Activated CD4-positive, alpha-beta T cell treated with anti-CD3 and anti-CD28 coated beads, Interleukin-2, amount 10 ng/mL, durations not matched to agents 7 days and 5 days (primary cell): ENCODE measurements around the gene RHOV. TPM values are rescaled to one million over a fixed set of nuclear protein-coding genes. Genes with fewer than 3 reads are reported as not detected.

Experiments
- CTCF ChIA-PET: fragments of 350-600 bp; sonication (Branson Sonifier 250); formaldehyde crosslinking; loops from one replicate; lab custom pipeline; 2021; ENCODE audit warnings: antibody characterized with exemption; lab: Charles Lee
- POLR2A ChIA-PET: fragments of 350-600 bp; sonication (Branson Sonifier 250); formaldehyde crosslinking; loops from one replicate; lab custom pipeline; 2021; ENCODE audit warnings: antibody characterized with exemption; lab: Charles Lee
- DNase-seq: peaks from one replicate; pipeline ENCODE4 v3.0.0-alpha.2; 2020
- H3K27ac Mint-ChIP-seq: one replicate; pipeline ENCODE4 v1.8.0; 2021; ENCODE audit warnings: mild to moderate bottlenecking, moderate library complexity, mixed read lengths
- H3K27me3 Mint-ChIP-seq: one replicate; pipeline ENCODE4 v1.8.0; 2021; ENCODE audit warnings: mixed read lengths
- H3K36me3 Mint-ChIP-seq: one replicate; pipeline ENCODE4 v1.8.0; 2021; ENCODE audit warnings: low read depth, mixed read lengths
- H3K4me1 Mint-ChIP-seq: one replicate; pipeline ENCODE4 v1.8.0; 2021; ENCODE audit warnings: mixed read lengths
- H3K4me3 Mint-ChIP-seq: one replicate; pipeline ENCODE4 v1.8.0; 2021; ENCODE audit warnings: mild to moderate bottlenecking, moderate library complexity, mixed read lengths
- H3K9me3 Mint-ChIP-seq: one replicate; pipeline ENCODE4 v1.8.0; 2021; ENCODE audit warnings: mixed read lengths
- total RNA-seq, 2 experiments: library from RNA; stranded (reverse); gene quantifications; one replicate each; pipeline ENCODE4 v1.2.3, GENCODE V29; 2021

The RHOV gene
- total RNA-seq, 2 experiments from 2014 or later = not detected

DNA sequence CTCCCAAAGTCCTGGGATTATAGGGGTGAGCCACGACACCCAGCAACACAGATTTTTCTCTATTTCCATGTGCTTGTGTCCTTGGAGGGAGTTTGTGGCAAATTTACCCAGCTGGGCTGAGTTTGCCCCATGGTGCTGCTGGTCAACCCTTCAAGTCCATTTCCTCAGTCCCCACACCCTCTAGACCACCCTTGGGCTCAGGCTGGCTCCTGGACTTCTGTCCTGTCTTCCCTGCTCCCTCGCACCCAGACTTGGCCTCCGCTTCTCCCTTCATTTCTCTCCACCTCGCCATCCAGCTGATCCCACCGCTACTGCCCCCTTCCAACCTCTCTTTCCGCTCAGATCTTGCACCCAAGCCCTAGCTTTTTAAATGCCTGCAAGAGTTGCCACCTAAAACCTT, 7.3 kb upstream of the RHOV start:
- ChIA-PET CTCF (interaction anchor here (1.4 to 6.1 kb wide), 4 partner anchors 11 to 32 kb away, joined by 3 to 31 read pairs (median 9); partner anchors contain the start of gene VPS18), POLR2A (no interaction called here)
- Mint-ChIP-seq H3K27me3 (peaks cover 10% of the 10 kb centered on the region), H3K4me3 (no peak overlapping the region), H3K4me1 (peaks cover 32% of the 10 kb centered on the region), H3K9me3 (no peaks in the 10 kb centered on the region), H3K36me3 (no peaks in the 10 kb centered on the region), H3K27ac (no peak overlapping the region)
- DNase-seq = no peak

DNA sequence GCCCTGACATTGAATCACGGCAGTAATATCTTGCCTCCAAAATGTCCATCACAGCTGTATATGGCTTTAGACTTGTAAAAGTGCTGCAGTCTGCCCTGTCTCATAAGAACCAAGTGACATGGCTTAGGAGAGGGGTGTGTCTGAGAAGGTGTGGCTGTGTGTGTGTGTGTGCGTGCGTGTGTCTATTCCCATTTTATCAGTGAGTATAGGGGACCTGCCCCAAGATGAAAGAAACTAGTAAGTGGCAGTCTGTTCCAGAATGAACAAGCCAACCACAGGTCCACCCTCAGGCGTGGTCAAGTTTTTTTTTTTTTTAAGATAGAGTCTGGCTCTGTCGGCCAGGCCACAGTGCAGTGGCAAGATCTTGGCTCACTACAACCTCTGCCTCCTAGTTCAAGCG, 5.6 kb upstream of the RHOV start:
- H3K4me1 Mint-ChIP-seq = peaks cover 22% of the 10 kb centered on the region
- POLR2A ChIA-PET = no interaction called here
- peaks cover 11% of the 10 kb centered on the region for H3K27me3 Mint-ChIP-seq
- CTCF ChIA-PET = interaction anchor here (0.6 to 6.1 kb wide), 3 partner anchors 15 to 63 kb away, joined by 3 to 31 read pairs (median 4); partner anchors contain the start of gene VPS18
- H3K36me3 Mint-ChIP-seq = no peaks in the 10 kb centered on the region
- no peak overlapping the region for H3K4me3 Mint-ChIP-seq
- no peak for DNase-seq
- H3K27ac Mint-ChIP-seq = no peak overlapping the region
- no peaks in the 10 kb centered on the region for H3K9me3 Mint-ChIP-seq

DNA sequence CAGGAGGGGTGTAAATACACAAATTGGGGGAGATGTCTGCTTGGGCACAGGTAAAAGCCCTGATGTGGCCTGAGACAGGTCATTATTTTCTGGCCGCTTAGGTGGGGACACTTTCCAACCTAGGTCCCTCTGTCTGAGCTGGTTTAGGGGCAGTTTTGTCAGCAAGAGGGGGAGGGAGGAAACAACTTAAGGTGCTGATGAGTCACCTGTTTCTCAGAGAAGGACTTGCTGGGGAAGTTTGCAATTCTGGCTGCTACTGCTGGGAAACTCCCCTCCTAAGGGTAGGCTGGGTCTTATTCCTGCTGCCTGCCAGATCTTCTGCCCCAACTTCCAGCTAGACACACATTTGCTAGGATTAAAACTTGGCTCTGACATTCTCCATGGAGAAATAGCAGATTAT, 4.8 kb upstream of the RHOV start:
- CTCF ChIA-PET = interaction anchor here (0.7 to 6.1 kb wide), 5 partner anchors 9 to 64 kb away, joined by 3 to 31 read pairs (median 7); partner anchors contain the start of gene VPS18
- POLR2A ChIA-PET = no interaction called here
- peaks cover 13% of the 10 kb centered on the region for H3K27me3 Mint-ChIP-seq
- H3K36me3 Mint-ChIP-seq = no peaks in the 10 kb centered on the region
- no peak overlapping the region for H3K4me3 Mint-ChIP-seq
- peaks cover 19% of the 10 kb centered on the region for H3K4me1 Mint-ChIP-seq
- H3K9me3 Mint-ChIP-seq = no peaks in the 10 kb centered on the region
- no peak overlapping the region for H3K27ac Mint-ChIP-seq
- DNase-seq = no peak

DNA sequence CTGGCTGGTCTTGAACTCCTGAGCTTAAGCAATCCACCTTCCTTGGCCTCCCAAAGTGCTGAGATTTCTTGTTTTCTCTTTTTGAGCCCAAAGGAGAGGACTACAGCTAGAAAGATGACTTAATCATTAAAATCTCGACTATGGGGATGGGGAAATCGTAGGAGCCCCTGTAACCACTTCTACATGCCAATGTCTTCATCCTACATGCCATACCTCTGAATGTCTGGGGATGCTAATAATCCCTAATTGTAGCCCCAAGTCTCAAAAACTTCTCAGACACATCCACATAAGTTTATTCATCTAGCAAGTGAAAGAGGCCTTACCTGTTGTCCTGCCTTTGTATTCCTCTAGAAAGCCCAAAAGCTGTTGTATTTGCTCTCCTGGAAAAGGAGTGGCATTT, 3.7 kb upstream of the RHOV start:
- Mint-ChIP-seq H3K27me3 (peaks cover 18% of the 10 kb centered on the region), H3K36me3 (no peaks in the 10 kb centered on the region), H3K27ac (no peak overlapping the region), H3K4me3 (no peak overlapping the region), H3K4me1 (peaks cover 19% of the 10 kb centered on the region), H3K9me3 (no peaks in the 10 kb centered on the region)
- ChIA-PET POLR2A (no interaction called here), CTCF (interaction anchor here (1.9 to 6.1 kb wide), 4 partner anchors 8 to 26 kb away, joined by 5 to 31 read pairs (median 7); partner anchors contain the start of gene VPS18)
- DNase-seq = no peak

DNA sequence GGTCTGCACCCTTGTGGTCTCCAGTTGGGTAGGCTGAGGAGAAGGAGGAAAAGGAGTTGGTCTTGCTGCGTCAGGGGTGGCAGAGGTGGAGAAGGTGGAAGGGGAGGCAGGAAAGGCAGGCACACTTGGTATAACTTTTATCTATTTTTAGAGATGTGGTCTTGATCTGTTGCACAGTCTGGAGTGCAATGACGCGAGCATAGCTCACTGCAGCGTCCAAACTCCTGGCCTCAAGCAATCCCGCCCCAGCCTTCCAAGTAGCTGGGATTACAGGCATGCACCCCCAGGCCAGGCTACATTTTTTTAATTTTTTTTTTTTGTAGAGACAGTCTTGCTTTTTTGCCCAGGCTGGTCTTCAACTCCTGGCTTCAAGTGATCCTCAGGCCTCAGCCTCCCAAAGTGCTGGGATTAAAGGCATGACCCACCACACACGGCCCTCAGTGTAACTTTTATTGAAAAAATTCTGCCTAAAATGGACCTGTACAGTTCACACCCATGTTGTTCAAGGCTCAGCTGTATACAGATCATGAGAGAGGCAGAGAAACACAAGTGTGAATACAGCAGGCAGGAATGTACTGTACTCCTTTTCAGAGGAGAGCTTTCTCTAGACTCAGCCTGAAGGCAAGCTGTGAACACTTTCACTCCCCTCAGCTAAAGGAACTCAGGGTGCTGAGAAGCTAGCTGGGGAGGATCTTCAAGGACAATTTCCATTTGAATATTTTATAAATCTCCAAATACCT, 2.1 kb upstream of the RHOV start:
- no peaks in the 10 kb centered on the region for H3K36me3 Mint-ChIP-seq
- CTCF ChIA-PET = interaction anchor here (0.6 to 6.1 kb wide), 5 partner anchors 8 to 152 kb away, joined by 3 to 31 read pairs (median 5); partner anchors contain the start of gene VPS18
- POLR2A ChIA-PET = no interaction called here
- no peak for DNase-seq
- H3K4me1 Mint-ChIP-seq = peaks cover 26% of the 10 kb centered on the region
- peaks cover 18% of the 10 kb centered on the region for H3K27me3 Mint-ChIP-seq
- no peak overlapping the region for H3K4me3 Mint-ChIP-seq
- H3K27ac Mint-ChIP-seq = no peak overlapping the region
- H3K9me3 Mint-ChIP-seq = no peaks in the 10 kb centered on the region

DNA sequence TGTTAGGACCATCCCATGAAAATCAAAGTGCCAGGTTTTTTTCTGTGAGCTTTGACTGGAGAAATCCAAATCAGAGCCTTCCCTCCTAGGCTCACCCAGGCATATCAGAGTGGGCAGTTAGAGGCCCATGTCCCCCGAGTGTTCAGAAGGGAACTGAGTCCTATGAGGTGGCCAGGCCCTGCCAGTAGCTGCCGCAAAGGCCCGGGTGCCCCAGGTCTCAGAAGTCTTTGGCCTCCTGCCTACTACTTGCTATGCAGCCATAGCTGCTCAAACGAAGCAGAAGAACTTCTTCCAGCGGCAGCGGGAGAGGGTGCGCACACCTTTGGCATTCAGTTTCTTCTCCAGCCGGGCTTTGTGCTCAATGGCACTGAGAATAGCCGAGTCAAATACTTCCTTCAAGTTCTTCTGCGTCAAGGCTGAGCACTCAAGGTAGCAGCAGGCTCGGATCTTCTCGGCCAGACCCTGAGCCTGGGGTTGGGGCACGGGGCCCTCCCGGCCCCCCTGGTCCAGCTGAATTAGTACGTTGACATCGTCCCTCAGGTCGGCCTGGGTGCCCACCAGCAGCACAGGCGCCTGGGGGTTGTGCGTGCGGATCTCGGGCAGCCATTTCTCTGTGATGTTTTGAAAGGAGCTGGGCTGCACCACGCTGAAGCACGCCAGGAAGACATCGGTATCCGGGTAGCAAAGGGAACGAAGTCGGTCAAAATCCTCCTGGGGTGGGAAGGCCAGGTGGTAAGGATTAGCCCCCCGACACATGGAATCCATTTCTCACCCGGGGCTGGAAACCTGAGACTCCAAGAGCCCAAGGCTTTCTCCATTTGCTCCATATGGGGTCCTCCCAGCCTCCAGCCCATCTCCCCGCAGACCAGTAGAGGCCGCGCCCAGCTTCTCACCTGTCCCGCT, 992 bp downstream of the RHOV start:
- Mint-ChIP-seq H3K4me3 (peak overlapping the region; percentile 67), H3K9me3 (no peaks in the 10 kb centered on the region), H3K36me3 (no peaks in the 10 kb centered on the region), H3K27ac (no peak overlapping the region), H3K4me1 (peaks cover 12% of the 10 kb centered on the region), H3K27me3 (peaks cover 18% of the 10 kb centered on the region)
- CTCF ChIA-PET = interaction anchor here (0.6 to 2.0 kb wide), 8 partner anchors 12 to 419 kb away, joined by 3 to 9 read pairs (median 4); partner anchors contain the start of gene VPS18
- no peak for DNase-seq
- POLR2A ChIA-PET = no interaction called here

DNA sequence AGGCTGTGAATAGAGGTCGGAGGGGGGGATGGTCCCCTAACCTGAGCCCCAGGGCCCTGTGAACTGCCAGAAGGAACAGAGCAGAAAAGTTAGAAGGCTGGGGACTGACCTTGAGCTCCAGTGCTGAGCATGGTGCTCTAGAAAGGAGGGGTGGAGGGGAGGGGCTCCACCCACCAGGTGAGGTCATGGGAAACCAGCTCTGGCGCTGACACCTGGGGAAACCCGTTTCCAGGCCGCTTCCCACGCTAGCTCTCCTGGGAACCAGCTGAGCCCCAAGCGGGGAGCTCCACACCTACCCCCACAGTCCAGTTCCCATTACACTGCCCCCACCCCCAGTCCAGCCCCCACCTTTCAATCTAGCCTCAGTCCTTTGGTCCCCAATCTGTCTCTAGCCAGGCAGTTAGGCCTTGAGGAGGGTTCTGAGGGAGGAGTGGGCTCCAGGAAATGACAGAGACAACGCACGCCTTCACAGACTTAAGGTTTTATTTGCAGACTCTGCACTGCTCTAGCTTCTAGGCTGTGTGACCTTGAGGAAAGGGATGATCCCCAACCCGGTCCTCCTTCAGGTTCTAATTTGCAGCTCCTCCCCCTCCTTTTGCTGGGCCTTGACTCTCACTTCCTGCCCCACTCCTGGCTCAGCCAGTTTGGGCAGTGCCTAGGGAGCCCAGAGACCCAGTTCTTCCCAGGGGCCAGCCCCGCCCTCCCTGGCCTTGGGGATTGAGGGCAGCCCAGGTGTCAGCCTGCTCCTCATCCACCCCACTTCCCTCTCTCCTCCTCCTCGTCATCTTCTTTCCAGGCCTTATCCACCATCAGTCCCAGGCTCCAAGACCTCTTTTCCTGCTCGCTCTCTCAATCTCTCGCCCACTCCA, 2.1 kb downstream of the RHOV start:
- DNase-seq = no peak
- ChIA-PET CTCF (interaction anchor here (0.6 to 2.0 kb wide), 5 partner anchors 20 to 420 kb away, joined by 4 to 9 read pairs (median 5); partner anchors contain the start of gene VPS18), POLR2A (no interaction called here)
- Mint-ChIP-seq H3K27ac (no peak overlapping the region), H3K4me3 (no peak overlapping the region), H3K4me1 (peaks cover 10% of the 10 kb centered on the region), H3K9me3 (no peaks in the 10 kb centered on the region), H3K27me3 (peaks cover 18% of the 10 kb centered on the region), H3K36me3 (no peaks in the 10 kb centered on the region)

DNA sequence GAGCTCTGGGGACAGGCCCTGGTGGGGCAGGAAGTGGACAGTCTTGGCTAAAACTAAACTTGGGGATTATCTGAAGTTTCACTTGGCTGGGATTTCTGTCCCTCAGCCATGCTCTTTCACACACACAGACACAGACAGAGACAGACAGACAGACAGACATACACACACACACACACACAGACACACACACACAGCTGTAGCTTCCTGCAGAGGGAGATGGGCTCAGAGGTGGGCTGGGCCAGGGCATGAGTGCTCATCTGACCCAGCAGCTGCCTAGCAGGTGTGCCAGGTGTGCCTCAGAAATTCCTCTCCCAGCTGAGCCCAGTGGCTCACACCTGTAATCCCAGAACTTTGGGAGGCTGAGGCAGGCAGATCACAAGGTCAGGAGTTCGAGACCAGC, 3.3 kb downstream of the RHOV start:
- Mint-ChIP-seq H3K4me3 (no peak overlapping the region), H3K4me1 (peaks cover 10% of the 10 kb centered on the region), H3K9me3 (no peaks in the 10 kb centered on the region), H3K36me3 (no peaks in the 10 kb centered on the region), H3K27ac (no peak overlapping the region), H3K27me3 (peaks cover 15% of the 10 kb centered on the region)
- ChIA-PET CTCF (interaction anchor here (1.4 kb wide), 1 partner anchor 34 kb away, joined by 5 read pairs; no protein-coding TSS in a partner anchor), POLR2A (no interaction called here)
- no peak for DNase-seq

DNA sequence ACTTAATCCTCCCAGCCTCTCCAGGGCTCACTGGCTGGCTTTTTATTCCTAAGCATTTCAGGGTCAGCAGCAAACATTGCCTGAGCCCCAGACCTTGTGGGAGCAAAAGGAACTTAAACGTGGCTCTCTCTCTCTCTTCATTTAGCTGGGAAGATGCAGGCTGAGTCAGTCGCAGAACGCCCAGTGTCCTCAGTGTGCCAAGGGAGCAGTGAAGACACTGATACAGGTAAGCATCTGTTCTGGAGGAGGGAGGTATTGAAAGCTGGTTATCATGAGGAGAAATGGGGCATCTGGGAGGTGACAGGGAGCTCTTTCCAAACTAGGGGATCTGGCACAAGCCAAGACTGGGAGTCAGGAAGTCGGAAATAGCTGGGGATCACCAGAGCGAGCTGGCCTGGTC, 4.3 kb downstream of the RHOV start:
- H3K9me3 Mint-ChIP-seq = no peaks in the 10 kb centered on the region
- H3K4me3 Mint-ChIP-seq = no peak overlapping the region
- H3K4me1 Mint-ChIP-seq = peaks cover 10% of the 10 kb centered on the region
- H3K27me3 Mint-ChIP-seq = peaks cover 14% of the 10 kb centered on the region
- no peak overlapping the region for H3K27ac Mint-ChIP-seq
- no peak for DNase-seq
- no peaks in the 10 kb centered on the region for H3K36me3 Mint-ChIP-seq
- CTCF ChIA-PET = interaction anchor here (0.7 to 2.0 kb wide), 3 partner anchors 8 to 72 kb away, joined by 3 to 9 read pairs (median 4); no protein-coding TSS in a partner anchor
- POLR2A ChIA-PET = no interaction called here

DNA sequence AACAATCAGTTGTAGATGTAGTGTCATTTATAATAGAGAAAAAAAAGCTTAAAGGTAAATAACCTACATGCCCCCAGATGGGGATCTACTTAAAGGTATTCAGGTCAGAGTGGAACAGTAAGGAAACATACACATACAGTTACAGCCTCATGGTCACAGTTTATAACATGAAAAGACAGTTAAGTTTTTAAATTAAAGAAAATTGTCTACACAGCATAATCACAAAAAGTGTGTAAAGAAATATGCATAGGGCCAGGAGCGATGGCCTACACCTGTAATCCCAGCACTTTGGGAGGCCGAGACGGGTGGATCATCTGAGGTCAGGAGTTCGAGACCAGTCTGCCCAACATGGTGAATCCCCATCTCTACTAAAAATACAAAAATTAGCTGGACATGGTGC, 6.8 kb downstream of the RHOV start:
- no peak overlapping the region for H3K27ac Mint-ChIP-seq
- H3K4me3 Mint-ChIP-seq = no peak overlapping the region
- no peaks in the 10 kb centered on the region for H3K9me3 Mint-ChIP-seq
- H3K36me3 Mint-ChIP-seq = no peaks in the 10 kb centered on the region
- DNase-seq = no peak
- CTCF ChIA-PET = interaction anchor here (0.7 to 1.5 kb wide), 3 partner anchors 19 to 650 kb away, joined by 3 read pairs; partner anchors contain the start of gene VPS18
- POLR2A ChIA-PET = no interaction called here
- peaks cover 3% of the 10 kb centered on the region for H3K4me1 Mint-ChIP-seq
- H3K27me3 Mint-ChIP-seq = peaks cover 3% of the 10 kb centered on the region

DNA sequence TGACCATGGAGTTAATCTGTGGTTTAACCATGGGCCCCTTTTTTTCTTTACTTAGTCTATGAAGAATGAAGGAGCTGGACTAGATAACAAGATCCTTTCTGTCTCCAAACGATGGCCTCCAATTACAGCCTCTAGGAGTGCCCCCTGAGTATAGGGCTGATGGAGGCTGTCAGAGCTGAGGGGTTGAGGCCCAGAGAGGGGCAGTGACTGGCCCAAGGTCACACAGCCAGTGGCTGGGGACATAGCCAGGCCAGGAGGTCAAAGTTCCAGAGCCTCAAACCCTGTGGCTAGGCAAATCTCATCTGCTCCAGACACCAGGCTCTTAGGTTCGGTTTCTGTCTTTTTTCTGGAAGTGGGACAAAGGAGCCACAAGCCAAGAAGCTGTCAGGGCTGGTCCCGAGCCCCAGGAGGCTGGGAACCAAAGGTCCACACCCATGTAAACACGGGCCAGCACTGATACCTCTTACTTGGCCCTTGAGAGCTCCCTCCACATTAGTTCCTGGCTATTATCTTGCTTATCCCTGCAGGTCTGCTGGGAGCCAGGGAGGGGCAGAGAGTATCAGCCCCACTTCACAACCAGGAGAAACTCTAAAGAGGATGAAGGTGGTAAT, 10.3 kb downstream of the RHOV start:
- DNase-seq = no peak
- Mint-ChIP-seq H3K27ac (no peak overlapping the region), H3K9me3 (no peaks in the 10 kb centered on the region), H3K4me3 (no peak overlapping the region), H3K36me3 (no peaks in the 10 kb centered on the region), H3K4me1 (peaks cover 10% of the 10 kb centered on the region), H3K27me3 (peaks cover 8% of the 10 kb centered on the region)
- ChIA-PET POLR2A (no interaction called here), CTCF (interaction anchor here (0.7 to 2.8 kb wide), 3 partner anchors 9 to 41 kb away, joined by 3 to 10 read pairs (median 3); no protein-coding TSS in a partner anchor)
